DND-41 (cell line): ENCODE measurements around the gene URB1.

Experiments used
- ATAC-seq: fragments of 200-7000 bp; cut with Tn5 transposase; 3 replicates; pipeline ENCODE4 v1.9.1; 2021; ENCODE audit warnings: low read depth; ENCODE audit not compliant: insufficient read depth
- DNase-seq: peaks from one replicate; pipeline ENCODE4 v3.0.0-alpha.2; 2020
- H2AFZ ChIP-seq: 2 replicates; pipeline ENCODE4 v1.6.0; 2012; ENCODE audit warnings: low read depth, low read length
- H3K27ac ChIP-seq: 2 replicates; pipeline ENCODE4 v1.5.1; 2012; ENCODE audit warnings: low read length, inconsistent platforms
- H3K27me3 ChIP-seq: fragments of 200-600 bp; sonication (generic); 2 replicates; pipeline ENCODE4 v1.6.0; 2012; ENCODE audit warnings: low read length, mild to moderate bottlenecking, inconsistent platforms; ENCODE audit not compliant: insufficient read depth, poor library complexity
- H3K36me3 ChIP-seq: 2 replicates; pipeline ENCODE4 v1.5.1; 2012; ENCODE audit warnings: low read length, inconsistent platforms; ENCODE audit not compliant: insufficient read depth
- H3K4me1 ChIP-seq: 2 replicates; pipeline ENCODE4 v1.5.1; 2012; ENCODE audit warnings: mild to moderate bottlenecking, low read length; ENCODE audit not compliant: insufficient read depth
- H3K4me2 ChIP-seq: 2 replicates; pipeline ENCODE4 v1.6.0; 2012; ENCODE audit warnings: mild to moderate bottlenecking, moderate library complexity, low read length, inconsistent platforms; ENCODE audit not compliant: insufficient read depth
- H3K4me3 ChIP-seq, 2 experiments: fragments of 200-600 bp in 1 of 2; shearing (Covaris generic) in 1 of 2; 2 replicates each; pipeline ENCODE4 v1.5.1; 2012 to 2016; ENCODE audit warnings: inconsistent platforms in 2 of 2, low read length in 2 of 2, mild to moderate bottlenecking in 2 of 2, low read depth in 1 of 2, moderate library complexity in 1 of 2
- H3K79me2 ChIP-seq: 2 replicates; pipeline ENCODE4 v1.6.0; 2012; ENCODE audit warnings: low read length, inconsistent platforms; ENCODE audit not compliant: insufficient read depth
- H3K9ac ChIP-seq: 2 replicates; pipeline ENCODE4 v1.6.0; 2012; ENCODE audit warnings: low read depth, mild to moderate bottlenecking, inconsistent platforms, low read length, moderate library complexity
- H3K9me3 ChIP-seq: 2 replicates; pipeline ENCODE4 v1.5.1; 2012; ENCODE audit warnings: low read length, moderate library complexity, mild to moderate bottlenecking, inconsistent platforms; ENCODE audit not compliant: insufficient read depth, severe bottlenecking
- H4K20me1 ChIP-seq: 2 replicates; pipeline ENCODE4 v1.6.0; 2012; ENCODE audit warnings: low read length; ENCODE audit not compliant: insufficient read depth
- CTCF ChIP-seq: IDR thresholded peaks from 2 replicates; pipeline ENCODE4 v1.5.1; 2012; ENCODE audit warnings: borderline replicate concordance, low read length, moderate library complexity, mild to moderate bottlenecking; ENCODE audit not compliant: poor library complexity, severe bottlenecking; ENCODE audit errors: extremely low read depth
- EZH2 ChIP-seq: IDR thresholded peaks from 3 replicates; pipeline ENCODE4 v1.6.1; 2012; ENCODE audit warnings: borderline replicate concordance, low read depth, mild to moderate bottlenecking, moderate library complexity, low read length, inconsistent platforms; ENCODE audit not compliant: severe bottlenecking

Gene URB1

GRCh38 chr21:32366191-32366590 is 26.6 kb downstream of the URB1 start:
- H3K79me2 ChIP-seq, result no peaks in the 10 kb centered on the region
- ATAC-seq, result no peak
- no peak for DNase-seq
- no peaks in the 10 kb centered on the region for H3K9me3 ChIP-seq
- no peak overlapping the region for H3K9ac ChIP-seq
- H3K4me2 ChIP-seq, result no peak overlapping the region
- no peak overlapping the region for H3K4me3 ChIP-seq
- H2AFZ ChIP-seq, result no peak overlapping the region
- H4K20me1 ChIP-seq, result no peaks in the 10 kb centered on the region
- H3K36me3 ChIP-seq, result peaks cover 97% of the 10 kb centered on the region
- TF ChIP-seq CTCF (no peak), EZH2 (no peak)
- no peaks in the 10 kb centered on the region for H3K4me1 ChIP-seq
- no peak overlapping the region for H3K27ac ChIP-seq
- H3K27me3 ChIP-seq, result no peaks in the 10 kb centered on the region

- no peak for TF ChIP-seq EZH2
- TF ChIP-seq CTCF, result no peak
- DNase-seq (no peak), ATAC-seq (no peak)
- no peak overlapping the region for H3K4me3 ChIP-seq
- H3K27ac ChIP-seq, result no peak overlapping the region
- no peak overlapping the region for H3K9ac ChIP-seq
- H3K4me2 ChIP-seq, result no peak overlapping the region
- no peaks in the 10 kb centered on the region for H4K20me1 ChIP-seq
- no peak overlapping the region for H2AFZ ChIP-seq
- peaks cover 99% of the 10 kb centered on the region for H3K36me3 ChIP-seq
- no peaks in the 10 kb centered on the region for H3K27me3 ChIP-seq
- no peaks in the 10 kb centered on the region for H3K9me3 ChIP-seq
- H3K4me1 ChIP-seq, result no peaks in the 10 kb centered on the region
- no peaks in the 10 kb centered on the region for H3K79me2 ChIP-seq
Measured at GRCh38 chr21:32364796-32365195, 28.0 kb downstream of the URB1 start.

DNA sequence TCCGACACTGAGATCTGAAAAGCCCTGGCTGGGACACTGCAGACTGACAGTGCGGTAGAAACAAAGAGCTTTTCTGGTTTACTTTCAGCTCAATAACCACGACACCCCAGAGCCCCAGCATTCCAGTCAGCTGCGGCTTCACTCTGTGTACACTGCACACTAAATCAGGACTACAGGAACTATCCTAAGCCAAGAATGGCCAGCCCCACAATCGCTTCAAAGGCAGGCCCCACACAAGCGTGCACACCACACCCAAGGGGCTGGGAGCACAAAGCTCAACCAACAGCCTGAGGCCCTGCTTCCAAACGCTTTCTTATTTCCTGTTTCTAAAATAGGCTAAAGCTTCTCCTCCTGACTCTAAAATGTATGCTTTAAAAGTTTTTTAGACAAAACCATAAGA is 28.4 kb downstream of the URB1 start:
- DNase-seq, result no peak
- H2AFZ ChIP-seq, result no peak overlapping the region
- H3K4me3 ChIP-seq, result no peak overlapping the region
- H3K9ac ChIP-seq, result no peak overlapping the region
- no peaks in the 10 kb centered on the region for H3K4me1 ChIP-seq
- H4K20me1 ChIP-seq, result no peaks in the 10 kb centered on the region
- no peak overlapping the region for H3K4me2 ChIP-seq
- no peaks in the 10 kb centered on the region for H3K79me2 ChIP-seq
- H3K9me3 ChIP-seq, result no peaks in the 10 kb centered on the region
- no peaks in the 10 kb centered on the region for H3K27me3 ChIP-seq
- peaks cover 99% of the 10 kb centered on the region for H3K36me3 ChIP-seq
- no peak for TF ChIP-seq CTCF
- no peak for TF ChIP-seq EZH2
- H3K27ac ChIP-seq, result no peak overlapping the region
- ATAC-seq, result no peak

DNA sequence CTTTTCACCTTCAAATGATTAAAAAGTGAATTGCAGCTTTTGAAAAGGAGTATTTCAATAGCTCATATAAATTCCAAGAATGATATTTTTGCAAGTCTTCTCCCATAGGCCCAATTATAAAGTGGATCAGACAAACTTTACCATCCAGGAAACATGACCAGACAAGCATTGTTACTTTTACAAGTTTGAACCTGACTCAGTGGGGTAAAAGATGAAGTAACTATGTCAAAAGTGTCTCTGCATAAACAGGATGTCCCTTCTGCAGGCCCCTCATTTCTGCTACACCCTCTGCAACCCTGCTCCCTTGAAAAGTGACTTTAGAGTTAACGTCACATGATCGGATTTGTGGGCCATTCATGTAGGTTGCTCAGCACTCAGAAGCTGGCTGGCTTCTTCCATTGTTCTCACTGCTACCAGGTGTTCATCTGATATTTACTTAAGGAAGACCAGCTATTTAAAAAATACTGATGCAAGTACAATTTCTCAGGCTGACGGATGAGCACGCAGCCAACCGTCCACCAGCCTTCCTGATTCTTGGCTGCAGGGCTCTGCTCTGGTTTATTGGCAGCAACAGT is 32.3 kb downstream of the URB1 start:
- no peaks in the 10 kb centered on the region for H3K4me1 ChIP-seq
- no peaks in the 10 kb centered on the region for H3K9me3 ChIP-seq
- ATAC-seq, result no peak
- H3K27ac ChIP-seq, result no peak overlapping the region
- H3K4me3 ChIP-seq, result no peak overlapping the region
- no peaks in the 10 kb centered on the region for H3K79me2 ChIP-seq
- peaks cover 96% of the 10 kb centered on the region for H3K36me3 ChIP-seq
- no peak overlapping the region for H3K9ac ChIP-seq
- no peak for DNase-seq
- no peak overlapping the region for H2AFZ ChIP-seq
- no peaks in the 10 kb centered on the region for H4K20me1 ChIP-seq
- no peaks in the 10 kb centered on the region for H3K27me3 ChIP-seq
- no peak for TF ChIP-seq CTCF
- no peak for TF ChIP-seq EZH2
- no peak overlapping the region for H3K4me2 ChIP-seq
